Activated T-cell treated with anti-CD3 and anti-CD28 coated beads for 24 hours (primary cell): ENCODE results near the gene TIGD1.

ENCODE experiments used
- DNase-seq: peaks from one replicate; pipeline ENCODE4 v3.0.0-alpha.2; 2020; ENCODE audit warnings: low read depth

Gene TIGD1

DNA sequence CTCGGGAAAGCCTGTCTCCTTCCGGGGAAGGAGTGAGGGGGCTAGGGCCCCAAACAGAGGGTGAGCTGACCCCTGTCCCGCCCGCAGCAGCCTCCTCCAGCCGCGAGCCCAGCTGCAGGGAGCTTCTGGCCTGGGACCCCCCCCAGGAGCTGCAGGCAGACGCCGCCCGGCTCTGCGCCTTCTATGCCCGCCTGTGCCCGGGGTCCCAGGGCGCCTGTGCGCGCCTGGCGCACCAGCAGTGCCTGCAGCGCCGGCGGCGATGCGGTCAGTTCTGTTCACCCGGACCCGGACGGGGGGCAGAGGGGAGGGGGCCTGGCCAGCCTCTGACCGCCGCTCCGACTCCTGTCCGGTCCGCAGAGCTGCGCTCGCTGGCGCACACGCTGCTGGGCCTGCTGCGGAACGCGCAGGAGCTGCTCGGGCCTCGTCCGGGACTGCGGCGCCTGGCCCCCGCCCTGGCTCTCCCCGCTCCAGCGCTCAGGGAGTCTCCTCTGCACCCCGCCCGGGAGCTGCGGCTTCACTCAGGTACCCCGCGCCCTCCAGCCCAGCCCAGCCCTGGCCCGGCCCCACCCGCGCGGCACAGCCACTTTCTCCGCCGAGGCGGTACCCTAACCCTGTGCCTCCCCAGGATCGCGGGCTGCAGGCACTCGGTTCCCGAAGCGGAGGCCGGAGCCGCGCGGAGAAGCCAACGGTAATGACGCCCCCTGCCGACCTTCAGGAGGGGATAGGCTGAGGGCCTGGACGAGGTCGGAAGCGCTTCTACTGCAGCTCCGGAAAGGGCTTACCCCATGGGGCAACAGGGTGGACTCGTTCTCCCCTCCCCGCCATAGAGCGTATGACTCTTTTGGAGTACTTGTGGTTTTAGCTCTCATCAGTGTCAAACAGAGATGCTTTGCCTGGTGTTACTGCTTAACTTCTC lies 26.4 kb downstream of the TIGD1 start:
- DNase-seq, result no peak

DNA sequence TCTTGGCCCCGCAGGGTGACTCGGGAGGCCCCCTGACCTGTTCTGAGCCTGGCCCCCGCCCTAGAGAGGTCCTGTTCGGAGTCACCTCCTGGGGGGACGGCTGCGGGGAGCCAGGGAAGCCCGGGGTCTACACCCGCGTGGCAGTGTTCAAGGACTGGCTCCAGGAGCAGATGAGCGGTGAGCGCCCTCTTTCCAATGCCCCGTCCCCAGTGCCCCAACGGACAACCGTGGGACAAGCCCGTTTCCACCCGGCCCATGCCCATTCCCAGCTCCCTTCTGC lies 27.0 kb downstream of the TIGD1 start:
- no peak for DNase-seq

- no peak for DNase-seq
Observed at GRCh38 chr2:232522623-232523401, 27.5 kb downstream of the TIGD1 start.

DNA sequence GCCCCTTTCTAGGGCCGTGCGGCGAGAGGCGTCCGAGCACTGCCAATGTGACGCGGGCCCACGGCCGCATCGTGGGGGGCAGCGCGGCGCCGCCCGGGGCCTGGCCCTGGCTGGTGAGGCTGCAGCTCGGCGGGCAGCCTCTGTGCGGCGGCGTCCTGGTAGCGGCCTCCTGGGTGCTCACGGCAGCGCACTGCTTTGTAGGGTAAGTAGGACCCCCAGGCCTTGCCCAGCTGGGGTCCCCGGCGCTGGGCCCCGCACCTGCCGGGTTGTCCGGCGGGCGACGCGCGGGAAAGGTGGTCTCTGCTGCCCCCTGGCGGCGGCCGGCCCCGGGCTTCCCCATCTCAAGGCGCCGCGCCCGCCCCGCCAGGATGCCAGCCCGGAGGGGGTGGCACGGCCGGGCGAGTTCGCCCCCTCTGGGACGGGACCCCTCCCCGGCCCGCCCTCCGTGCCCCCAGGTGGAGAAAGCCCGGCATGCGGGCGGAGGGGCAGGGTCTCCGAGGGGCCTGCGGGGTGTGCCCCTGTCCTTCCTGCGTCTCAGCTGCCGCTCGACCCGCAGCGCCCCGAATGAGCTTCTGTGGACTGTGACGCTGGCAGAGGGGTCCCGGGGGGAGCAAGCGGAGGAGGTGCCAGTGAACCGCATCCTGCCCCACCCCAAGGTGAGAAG lies 28.3 kb downstream of the TIGD1 start:
- peak; percentile 53 for DNase-seq

- DNase-seq, result no peak
Observed at GRCh38 chr2:232521098-232521497, 29.3 kb downstream of the TIGD1 start.

GRCh38 chr2:232520489-232520888 lies 29.9 kb downstream of the TIGD1 start:
- no peak for DNase-seq

GRCh38 chr2:232519581-232520438 lies 30.5 kb downstream of the TIGD1 start, which contains the start of gene PRSS56:
Gene PRSS56 (plus strand): TSS chr2:232520388. CDS start chr2:232520599, 211 bp downstream.
- DNase-seq, result no peak

DNA sequence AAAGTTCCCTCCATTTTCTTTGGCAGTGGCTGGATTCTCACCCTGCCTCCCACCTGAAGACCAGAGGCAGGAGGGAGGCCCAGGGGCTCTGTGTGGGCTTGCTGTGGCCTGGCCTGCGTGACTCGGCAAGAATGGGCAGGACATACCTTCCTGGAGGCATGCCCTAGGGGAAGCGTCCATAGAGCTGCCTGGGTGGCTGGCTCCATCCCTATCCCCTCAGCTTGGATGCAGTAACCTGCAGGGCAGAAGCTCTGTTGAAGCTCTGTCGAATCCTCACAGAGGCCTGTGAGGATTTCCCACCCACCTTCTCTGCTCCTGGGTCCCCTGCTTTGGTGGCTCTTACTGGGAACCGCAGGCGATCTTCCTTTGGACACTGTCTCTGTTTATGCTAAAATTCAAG lies 31.5 kb downstream of the TIGD1 start:
- no peak for DNase-seq

DNA sequence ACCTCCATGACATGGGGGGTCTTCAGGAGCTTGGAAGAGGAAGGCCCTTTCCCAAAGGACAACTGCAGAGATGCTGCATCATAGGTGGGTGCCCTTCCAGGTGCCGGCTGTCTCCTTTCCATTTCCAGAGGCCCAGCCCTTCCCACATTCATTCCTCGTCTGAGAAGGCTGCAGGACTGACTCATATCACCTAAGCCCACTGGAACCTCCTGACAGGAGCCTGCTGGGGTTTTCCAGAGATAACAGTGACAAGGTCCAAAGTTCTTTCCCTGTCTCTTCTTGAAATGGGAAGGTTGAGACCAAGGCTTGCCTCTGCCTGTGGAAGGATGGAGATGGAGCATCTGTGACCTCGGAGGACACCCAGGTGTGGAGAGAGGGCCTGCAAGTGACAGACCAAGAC lies 33.8 kb downstream of the TIGD1 start:
- DNase-seq, result no peak

- no peak for DNase-seq
Observed at GRCh38 chr2:232515639-232516038, 34.7 kb downstream of the TIGD1 start.

GRCh38 chr2:232513353-232513752 lies 37.0 kb downstream of the TIGD1 start:
- DNase-seq, result no peak

- DNase-seq, result no peak
Observed at GRCh38 chr2:232512602-232513001, 37.8 kb downstream of the TIGD1 start.

GRCh38 chr2:232511336-232511890 lies 38.9 kb downstream of the TIGD1 start:
- DNase-seq, result no peak

- DNase-seq, result no peak
Observed at GRCh38 chr2:232508251-232508650, 42.1 kb downstream of the TIGD1 start.

DNA sequence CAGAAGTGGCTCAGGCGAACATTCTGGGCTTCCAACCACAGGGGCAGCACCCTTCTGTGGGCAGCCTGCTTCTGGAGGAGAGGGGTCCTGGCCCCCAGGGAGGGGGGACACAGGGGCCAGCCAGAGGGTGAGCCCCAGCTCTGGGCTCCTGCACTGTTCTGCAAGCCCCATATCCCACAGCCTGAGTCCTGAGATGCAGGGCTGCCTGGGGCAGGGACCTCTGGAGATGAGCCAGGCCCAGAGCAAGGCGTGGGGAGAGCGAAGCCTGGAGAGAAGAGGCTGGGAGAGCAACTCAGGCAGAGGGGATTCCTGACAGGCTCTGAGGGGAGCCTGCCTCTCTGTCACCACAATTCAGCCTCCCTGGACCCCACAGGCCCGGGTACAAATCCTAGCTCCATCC lies 43.6 kb downstream of the TIGD1 start:
- no peak for DNase-seq

GRCh38 chr2:232505856-232506255 lies 44.5 kb downstream of the TIGD1 start:
- DNase-seq, result no peak

GRCh38 chr2:232504438-232504837 lies 45.9 kb downstream of the TIGD1 start:
- no peak for DNase-seq

GRCh38 chr2:232503809-232504323 lies 46.5 kb downstream of the TIGD1 start:
- no peak for DNase-seq

DNA sequence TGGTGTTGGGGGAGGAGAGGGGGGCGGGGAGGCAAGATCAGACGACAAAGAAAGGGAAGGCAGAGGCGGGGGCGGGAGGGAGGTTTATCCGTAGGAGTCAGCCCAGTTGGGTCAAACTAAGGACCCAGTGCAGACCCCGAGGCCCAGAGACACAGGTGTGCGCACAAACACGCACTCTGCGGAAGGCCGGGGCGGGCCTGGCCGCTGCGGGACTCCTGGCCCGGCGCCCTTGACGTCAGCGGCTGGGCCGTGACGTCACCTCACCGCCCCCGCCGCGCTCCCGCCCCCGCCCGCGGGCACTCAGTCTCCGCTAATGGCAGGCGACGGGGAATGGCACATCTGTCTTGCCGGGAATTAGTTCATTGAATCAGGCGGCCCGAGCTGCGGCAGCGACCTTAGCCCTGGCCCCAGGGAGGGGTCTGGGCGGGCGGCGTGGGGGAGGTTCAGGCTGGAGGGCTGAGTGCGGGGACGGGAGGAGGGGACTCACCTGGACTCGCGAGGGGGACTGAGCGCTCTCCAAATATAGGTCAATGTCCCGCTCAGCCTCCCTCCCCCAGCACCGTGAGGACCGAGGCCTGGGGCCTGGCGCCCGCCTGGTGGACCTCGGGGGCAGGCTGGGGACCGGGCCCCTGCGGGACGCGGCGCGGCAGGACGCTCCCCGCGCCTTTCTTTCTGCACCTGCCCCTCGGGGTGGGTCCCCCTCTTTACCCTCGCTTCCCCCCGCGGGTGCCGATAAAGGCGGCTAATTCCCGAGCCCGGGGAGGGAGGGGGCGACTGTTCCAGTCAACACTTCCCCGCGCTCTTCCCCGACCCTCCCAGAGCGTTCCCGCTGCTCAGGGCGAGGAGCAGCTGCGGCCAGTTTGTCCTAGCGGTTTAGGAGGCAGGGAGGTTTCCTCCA lies 47.2 kb downstream of the TIGD1 start:
- DNase-seq, result peak; percentile 12

DNA sequence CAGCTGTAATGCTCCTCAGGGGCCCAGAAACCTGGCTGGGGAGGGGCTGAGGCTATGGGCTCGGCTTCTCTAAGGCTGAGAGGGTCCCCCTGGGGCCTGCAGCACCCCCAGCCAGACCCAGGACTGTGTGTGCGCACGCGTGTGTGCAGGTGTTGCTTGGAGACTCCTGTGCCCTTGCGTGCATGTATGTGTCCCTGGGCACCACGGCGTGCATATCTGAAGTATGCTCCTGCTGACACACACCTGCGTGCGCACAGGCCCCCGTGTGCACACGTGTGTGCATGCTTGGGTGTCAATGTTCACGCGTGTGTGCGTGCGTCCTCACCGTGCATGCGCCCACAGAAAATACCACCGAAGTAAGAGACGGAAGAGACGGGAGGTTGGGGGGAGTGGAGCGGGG lies 47.8 kb downstream of the TIGD1 start:
- DNase-seq, result no peak
